ENCODE data around the gene ZBTB1.
"Not testable (repeated sequence)": the region's sequence is repeated elsewhere in the genome, so short reads cannot be mapped to it uniquely, and the experiment has no call there.

DNA sequence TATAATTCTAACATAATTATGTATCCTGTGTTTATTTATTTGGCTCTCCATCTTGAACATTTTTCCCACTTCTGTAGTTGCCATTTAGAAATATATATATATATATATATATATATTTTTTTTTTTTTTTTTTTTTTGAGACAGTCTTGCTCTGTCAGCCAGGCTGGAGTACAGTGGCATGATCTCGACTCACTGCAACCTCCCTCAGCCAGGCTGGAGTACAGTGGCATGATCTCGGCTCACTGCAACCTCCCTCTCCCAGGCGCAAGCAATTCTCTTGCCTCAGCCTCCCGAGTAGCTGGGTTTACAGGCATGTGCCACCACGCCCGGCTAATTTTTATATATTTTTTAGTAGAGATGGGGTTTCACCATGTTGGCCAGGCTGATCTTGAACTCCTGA, 13.1 kb downstream of the ZBTB1 start:
- TF ChIP-seq, protein P1, sequence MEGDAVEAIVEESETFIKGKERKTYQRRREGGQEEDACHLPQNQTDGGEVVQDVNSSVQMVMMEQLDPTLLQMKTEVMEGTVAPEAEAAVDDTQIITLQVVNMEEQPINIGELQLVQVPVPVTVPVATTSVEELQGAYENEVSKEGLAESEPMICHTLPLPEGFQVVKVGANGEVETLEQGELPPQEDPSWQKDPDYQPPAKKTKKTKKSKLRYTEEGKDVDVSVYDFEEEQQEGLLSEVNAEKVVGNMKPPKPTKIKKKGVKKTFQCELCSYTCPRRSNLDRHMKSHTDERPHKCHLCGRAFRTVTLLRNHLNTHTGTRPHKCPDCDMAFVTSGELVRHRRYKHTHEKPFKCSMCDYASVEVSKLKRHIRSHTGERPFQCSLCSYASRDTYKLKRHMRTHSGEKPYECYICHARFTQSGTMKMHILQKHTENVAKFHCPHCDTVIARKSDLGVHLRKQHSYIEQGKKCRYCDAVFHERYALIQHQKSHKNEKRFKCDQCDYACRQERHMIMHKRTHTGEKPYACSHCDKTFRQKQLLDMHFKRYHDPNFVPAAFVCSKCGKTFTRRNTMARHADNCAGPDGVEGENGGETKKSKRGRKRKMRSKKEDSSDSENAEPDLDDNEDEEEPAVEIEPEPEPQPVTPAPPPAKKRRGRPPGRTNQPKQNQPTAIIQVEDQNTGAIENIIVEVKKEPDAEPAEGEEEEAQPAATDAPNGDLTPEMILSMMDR (IDR thresholded peaks at IDR 0.05; ENCODE audit: insufficient read depth, low read length, poor library complexity, severe bottlenecking), result not testable (repeated sequence)
- TF ChIP-seq EZH2phosphoT487 (conservative IDR thresholded peaks at IDR 0.05; ENCODE audit: low read length), result not testable (repeated sequence)
